HG03039 (cell line): Measurements from ENCODE around the gene SCGB1D4.
"Not testable (repeated sequence)": the region's sequence is repeated elsewhere in the genome, so short reads cannot be mapped to it uniquely, and the experiment has no call there.

ENCODE experiments used
- ATAC-seq: cut with Tn5 transposase; IDR thresholded peaks from one replicate; pipeline ENCODE4 v1.9.1; 2021; ENCODE audit warnings: mild to moderate bottlenecking, moderate library complexity; ENCODE audit not compliant: unreplicated experiment

SCGB1D4 gene, protein sequence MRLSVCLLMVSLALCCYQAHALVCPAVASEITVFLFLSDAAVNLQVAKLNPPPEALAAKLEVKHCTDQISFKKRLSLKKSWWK

DNA sequence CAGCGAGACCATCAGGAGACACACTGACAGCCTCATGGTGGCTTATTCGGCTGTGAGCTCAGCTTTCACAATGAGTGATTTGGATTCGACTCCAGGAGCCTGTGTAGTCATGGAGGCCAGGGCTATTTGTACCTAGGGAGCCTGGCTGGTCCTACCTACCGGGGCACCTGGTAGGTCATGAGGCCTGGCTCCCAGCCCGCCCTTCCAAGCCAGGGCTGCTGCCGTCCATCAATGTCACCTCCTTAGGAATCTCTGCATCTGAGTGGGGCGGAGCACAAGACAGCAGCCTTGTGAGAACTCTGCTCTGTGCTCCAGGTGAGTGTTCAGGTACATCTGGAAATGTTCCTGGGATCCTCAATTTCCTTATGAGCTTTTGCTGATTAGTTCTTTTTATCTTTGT is at the start of gene SCGB1D4:
Gene SCGB1D4 (minus strand): TSS at position 101 of the 400 bp plus-strand sequence. CDS start 65 bp downstream, at position 36.
- ATAC-seq, result no peak

DNA sequence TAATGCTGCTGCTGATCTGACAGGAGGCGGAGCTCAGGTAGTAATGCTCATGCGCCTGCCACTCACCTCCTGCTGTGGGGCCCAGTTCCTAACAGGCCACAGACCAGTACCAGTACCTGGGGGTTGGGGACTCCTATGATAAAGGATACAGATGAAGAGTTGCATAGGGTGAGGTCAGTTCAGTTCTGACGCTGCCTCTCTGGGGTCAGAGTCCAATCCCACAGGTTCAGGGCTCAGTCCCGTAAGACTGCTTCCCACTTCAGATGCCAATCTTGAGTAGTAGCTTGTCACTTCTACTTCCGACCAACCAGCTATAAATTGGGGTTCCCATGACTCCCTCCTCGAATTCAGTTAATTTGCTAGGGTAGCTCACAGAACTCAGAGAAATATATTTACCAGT is 47.0 kb upstream of the SCGB1D4 start:
- no peak for ATAC-seq

DNA sequence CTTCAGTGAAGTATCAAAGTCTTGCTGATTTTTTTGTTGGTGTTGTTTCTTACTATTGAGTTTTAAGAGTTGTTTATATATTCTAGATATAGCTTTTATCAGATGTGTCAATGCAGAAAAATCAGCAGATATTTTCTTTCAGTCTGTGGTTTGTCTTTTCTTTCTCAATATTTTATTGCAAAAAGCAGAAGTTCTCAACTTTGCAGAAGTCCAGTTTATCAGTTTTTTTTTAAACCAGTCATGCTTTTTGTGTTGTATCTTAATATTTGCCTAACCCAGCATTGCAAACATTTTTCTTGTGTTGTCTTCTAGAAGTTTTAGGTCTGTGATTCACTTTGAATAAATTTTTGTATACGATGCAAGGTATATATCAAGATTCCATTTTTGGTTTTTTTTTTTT is 45.3 kb upstream of the SCGB1D4 start:
- no peak for ATAC-seq

DNA sequence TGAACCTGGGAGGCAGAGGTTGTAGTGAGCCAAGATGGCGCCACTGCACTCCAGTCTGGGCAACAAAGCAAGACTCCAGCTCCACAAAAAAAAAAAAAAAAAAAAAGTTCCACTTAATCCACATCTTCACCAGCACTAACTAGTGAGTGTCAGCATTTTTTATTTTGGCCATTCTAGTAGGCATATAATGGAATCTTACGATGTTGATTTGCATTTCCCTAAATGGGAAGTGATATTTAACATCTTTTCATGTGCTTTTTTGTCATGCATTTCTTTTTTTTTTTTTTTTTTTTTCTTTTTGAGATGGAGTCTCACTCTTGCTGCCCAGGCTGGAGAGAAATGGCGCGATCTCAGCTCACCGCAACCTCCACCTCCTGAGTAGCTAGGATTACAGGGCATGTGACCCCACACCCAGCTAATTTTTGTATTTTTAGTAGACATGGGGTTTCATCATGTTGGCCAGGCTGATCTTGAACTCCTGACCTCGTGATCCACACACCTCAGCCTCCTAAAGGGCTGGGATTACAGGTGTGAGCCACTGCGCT is 44.8 kb upstream of the SCGB1D4 start:
- not testable (repeated sequence) for ATAC-seq

DNA sequence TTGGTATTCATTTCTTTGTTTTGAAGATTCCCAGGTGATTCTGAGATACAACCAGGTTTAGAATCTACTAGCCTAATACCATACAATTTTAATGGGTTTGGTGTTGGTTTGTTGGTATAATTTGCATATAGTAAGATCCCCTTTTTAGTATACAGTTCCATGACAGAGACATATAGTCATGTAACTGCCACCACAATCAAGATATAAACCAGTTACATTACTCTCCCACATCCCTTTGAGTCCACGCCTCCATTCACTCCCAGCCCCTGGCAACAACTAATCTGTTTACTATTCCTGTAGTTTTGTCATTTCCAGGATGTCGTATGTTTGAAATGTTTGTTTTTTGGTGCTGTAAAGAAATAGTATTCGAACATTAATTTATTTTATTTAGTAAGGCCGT is 42.7 kb upstream of the SCGB1D4 start:
- ATAC-seq, result no peak

DNA sequence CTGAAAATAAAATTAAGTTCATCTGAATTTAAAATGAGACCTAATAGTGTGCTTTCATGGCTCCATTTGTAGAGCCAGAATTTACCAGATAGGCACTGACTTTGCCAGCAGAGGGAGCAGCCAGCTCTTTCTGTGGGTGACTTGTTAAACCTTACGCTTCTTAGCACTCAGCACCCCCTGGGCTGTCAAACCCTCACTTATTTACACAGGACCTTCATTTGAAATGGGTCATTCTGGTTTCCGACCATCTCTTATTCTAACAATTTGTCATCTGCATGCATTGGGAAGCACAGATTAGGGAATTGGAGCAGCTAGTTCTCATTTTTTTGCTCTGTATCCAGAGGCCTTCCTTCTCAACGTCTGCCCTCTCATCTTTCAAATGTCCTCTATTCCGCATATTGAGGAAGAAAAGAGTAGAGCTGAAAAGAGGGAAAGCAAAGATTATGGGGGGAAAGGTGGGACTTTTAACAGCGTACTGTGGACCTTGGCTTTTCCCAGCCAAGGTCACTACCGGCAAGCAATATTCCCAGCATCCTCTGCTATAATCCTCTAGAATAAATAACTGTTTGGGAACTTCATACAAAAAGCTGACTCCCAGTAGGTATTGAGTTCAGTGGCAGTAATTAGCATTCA is 41.5 kb upstream of the SCGB1D4 start:
- ATAC-seq, result no peak

DNA sequence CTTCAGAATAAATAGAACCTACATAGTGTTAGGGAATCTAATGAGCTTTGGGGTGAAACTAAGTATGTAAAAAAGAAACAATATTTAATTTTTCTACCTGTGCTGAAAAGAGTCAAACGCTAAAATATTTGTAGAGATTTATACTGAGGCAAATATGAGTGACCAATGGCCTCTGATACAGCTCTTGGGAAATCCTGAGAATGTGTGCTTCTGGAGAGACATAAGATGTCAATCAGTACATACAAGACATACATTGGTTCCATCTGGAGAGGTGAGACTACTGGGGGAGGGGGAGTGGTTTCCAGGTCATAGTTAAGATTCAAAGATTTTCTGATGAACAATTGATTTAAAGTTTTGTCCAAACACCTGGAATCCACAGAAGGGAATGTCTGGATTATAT is 39.3 kb upstream of the SCGB1D4 start:
- ATAC-seq, result no peak

DNA sequence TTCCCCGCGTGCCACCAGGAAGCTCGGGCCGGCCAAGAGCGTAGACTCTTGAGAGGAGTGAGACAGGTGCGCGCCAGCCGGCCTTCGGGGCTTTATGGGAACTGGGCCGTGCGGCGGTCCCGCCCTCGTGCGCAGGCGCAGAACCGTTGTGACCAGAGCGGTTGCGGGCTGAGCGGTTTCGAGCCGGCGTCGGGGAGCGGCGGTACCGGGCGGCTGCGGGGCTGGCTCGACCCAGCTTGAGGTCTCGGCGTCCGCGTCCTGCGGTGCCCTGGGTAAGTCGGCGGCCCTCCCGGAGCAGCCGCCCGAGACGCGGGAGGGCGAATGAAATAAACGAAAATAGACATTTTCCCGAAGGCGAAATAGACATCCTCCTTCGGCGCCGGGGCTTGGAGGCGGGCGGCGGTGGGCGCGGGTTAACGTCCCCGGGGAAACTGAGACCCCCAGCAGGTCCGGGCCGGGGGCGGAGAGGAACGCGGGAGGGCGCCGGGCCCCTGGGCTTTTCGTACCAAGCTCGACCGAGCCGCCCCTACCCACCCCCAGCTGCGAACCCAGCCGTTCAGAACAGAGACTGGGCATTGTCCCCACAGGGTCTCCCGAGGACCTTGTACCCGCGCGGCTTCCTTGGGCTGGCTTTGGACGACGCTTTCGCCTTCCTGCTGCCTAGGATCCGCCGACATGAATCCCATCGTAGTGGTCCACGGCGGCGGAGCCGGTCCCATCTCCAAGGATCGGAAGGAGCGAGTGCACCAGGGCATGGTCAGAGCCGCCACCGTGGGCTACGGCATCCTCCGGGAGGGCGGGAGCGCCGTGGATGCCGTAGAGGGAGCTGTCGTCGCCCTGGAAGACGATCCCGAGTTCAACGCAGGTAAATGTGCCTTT is 38.7 kb upstream of the SCGB1D4 start, which contains the start of gene ASRGL1:
Gene ASRGL1 (plus strand): TSS at position 146 of the 879 bp plus-strand sequence. CDS start 530 bp downstream, at position 676.
- ATAC-seq, result peak; percentile 59

DNA sequence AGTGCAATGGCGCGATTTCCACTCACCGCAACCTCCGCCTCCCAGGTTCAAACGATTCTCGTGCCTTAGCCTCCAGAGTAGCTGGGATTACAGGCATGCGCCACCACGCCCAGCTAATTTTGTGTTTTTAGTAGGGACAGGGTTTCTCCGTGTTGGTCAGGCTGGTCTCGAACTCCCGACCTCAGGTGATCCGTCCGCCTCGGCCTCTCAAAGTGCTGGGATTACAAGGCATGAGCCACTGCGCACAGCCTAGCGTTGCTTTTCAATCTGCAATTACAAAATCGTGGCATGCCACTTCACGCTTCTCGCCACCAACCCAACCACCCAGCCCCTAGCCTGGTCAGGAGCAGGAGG is 38.1 kb upstream of the SCGB1D4 start:
- ATAC-seq, result not testable (repeated sequence)

DNA sequence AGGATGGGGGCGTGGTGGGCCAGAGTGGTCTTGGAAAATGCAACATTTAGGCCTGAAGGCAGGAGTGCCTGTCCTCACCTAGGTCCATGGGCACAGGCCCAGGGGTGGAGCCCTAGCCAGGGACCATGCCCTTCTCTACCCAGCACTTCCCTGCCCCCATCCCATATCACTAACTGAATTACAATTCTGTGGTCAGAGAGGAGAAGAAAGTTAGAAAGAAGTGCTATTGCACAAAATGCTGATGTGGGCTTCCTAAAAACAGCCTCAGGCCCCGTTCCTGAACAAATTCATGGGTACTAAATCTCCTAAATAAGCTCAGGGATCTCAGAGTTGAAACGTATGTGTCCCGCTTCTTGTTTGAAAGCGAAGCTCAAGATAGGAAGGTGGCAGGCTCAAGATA is 34.9 kb upstream of the SCGB1D4 start:
- no peak for ATAC-seq

DNA sequence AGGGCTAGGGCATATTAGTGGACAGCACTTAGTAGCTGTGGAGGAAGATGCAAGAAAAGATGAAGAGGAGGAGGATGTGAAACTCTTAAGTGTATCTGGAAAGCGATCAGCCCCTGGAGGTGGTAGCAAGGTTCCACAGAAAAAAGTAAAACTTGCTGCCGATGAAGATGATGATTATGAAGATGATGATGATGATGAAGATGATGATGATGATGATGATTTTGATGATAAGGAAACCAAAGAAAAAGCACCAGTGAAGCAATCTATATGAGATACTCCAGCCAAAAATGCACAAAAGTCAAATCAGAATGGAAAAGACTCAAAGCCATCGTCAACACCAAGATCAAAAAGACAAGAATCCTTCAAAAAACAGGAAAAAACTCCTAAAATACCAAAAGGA is 32.4 kb upstream of the SCGB1D4 start:
- ATAC-seq, result not testable (repeated sequence)

DNA sequence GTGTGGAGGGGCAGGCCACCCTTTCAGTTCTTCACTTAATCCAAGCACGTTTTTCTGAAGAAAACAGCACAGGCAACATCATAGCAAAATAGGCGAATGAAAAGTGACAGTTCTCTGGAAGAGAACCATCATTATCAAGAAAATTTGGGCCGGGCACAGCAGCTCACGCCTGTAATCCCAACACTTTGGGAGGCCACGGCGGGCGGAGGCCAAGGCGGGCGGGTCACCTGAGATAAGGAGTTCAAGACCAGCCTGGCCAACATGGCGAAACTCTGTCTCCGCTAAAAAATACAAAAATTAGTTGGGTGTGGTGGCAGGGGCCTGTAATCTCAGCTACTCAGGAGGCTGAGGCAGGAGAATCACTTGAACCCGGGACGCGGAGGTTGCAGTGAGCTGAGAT is 28.7 kb upstream of the SCGB1D4 start:
- ATAC-seq, result not testable (repeated sequence)

DNA sequence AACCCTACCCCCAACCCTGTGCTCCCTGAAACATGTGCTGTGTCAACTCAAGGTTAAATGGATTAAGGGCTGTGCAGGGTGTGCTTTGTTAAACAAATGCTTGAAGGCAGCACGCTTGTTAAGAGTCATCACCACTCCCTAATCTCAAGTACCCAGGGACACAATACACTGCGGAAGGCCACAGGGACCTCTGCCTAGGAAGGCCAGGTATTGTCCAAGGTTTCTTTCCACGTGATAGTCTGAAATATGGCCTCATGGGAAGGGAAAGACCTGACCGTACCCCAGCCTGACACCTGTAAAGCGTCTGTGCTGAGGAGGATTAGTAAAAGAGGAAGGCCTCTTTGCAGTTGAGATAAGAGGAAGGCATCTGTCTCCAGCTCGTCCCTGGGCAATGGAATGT is 27.8 kb upstream of the SCGB1D4 start:
- ATAC-seq, result not testable (repeated sequence)

DNA sequence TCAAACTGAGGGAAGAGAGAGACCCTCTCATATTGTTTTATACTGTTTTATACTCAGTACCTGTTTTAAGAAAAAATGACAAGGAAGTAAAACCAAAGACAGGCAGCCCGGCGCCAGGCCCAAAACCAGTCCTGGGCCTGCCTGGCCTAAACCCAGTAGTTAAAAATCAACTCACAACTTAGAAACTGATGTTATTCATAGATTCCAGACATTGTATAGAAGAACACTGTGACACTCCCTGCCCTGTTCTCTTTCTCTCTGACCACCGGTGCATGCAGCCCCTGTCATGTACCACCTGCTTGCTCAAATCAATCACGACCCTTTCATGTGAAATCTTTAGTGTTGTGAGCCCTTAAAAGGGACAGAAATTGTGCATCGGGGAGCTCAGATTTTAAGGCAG is 26.9 kb upstream of the SCGB1D4 start:
- ATAC-seq, result not testable (repeated sequence)

DNA sequence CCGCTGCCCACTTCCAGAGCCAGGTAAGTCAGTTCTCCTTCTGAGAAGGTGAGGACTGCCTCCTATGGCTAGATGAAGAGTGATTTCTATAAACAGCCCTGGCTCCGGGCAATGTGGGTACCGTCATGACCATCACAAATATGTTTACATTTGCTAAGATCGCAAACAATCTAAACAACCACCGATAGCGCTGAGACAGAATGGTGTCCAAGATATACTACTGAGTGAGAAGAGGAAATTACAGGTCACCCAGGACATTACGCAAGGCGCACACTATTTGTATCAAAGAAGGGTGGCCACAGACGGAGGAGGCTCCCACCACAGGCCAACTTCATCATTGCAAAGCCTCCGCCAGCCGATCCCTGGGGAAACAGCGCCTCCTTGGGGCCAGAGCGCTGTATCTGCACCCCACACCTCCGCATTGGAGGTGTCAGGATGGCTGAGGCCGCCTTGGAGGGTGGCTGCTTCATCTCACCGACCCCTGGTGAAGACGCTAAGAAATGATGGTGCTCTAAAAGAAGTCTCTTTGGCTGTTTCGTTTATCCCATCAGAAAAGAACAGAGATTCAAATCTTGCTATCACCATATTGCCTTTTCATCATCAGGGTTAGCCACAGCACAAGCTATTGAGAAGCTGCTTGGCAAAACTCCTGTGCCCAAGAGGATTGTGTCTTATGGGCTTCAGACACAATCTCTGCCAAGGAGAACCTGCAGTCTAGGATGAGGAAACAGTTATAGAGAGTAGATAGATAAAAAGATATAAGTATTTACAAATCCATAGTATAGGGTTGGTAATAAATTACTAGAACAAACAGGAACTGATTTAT is 26.1 kb upstream of the SCGB1D4 start:
- no peak for ATAC-seq

DNA sequence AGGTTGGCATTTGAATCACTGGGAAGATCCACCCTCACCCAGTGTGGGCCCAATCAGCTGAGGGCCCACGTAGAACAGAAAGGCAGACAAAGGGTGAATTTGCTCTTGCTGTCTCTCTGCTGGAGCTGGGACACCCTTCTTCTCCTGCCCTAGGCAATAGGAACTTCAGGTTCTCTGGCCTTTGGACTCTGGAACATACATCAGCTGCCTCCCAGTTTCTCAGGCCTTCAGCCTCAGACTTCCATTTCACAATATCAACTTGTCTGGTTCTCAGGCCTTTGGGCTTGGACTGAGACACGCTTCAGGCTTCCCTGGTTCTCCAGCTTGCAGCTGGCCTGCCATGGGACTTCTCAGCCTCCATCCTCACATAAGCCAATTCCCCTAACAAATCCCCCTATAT is 23.6 kb upstream of the SCGB1D4 start:
- ATAC-seq, result no peak

DNA sequence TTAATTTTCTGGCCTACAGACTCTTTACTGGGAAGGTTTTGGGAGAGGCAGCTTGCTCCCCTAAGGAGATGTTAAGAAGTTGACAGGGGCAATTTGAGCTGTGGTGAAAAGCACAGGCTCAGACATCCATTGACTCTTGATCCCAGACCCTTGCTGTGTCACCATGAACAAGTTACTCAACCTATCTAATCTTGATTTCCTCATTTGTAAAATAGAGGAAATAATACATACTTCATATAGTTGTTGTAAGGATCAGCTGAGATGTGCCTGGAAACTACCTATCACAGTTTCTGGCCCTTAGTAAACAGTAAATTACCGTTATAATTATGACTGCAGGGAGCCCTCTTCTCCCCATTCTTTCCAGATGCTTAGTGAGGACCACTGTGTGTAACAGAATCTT is 16.6 kb upstream of the SCGB1D4 start:
- no peak for ATAC-seq

DNA sequence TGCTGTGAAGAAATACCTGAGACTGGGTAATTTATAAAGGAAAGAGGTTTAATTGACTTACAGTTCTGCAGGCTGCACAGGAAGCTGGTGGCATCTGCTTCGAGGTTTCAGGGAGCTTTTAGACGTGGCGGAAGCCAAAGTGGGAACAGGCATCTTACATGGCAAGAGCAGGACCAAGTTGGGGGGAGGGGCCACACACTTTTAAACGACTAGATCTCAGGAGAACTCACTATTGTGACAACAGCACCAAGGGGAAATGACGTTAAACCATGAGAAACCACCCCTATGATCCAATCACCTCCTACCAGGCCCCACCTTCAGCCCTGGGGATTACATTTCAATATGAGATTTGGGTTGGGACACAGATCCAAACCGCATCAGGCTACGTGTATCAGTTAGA is 11.1 kb upstream of the SCGB1D4 start:
- ATAC-seq, result no peak

DNA sequence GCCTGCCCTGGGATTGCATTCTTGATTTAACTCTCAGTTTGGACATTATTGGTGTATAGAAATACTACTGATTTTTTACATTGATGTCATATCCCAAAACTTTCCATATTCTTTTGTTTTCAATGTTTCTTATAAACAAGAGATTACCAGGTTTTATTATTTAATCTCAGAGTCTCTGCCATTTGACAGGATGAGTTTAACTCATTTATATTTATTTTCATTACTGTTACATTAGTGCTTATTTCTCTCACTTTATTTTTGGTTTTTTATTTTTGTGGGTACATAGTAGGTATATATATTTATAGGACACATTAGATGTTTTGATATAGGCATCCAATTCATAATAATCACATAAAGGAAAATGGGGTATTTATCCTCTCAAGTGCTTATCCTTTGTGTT is 9.1 kb upstream of the SCGB1D4 start:
- ATAC-seq, result no peak

DNA sequence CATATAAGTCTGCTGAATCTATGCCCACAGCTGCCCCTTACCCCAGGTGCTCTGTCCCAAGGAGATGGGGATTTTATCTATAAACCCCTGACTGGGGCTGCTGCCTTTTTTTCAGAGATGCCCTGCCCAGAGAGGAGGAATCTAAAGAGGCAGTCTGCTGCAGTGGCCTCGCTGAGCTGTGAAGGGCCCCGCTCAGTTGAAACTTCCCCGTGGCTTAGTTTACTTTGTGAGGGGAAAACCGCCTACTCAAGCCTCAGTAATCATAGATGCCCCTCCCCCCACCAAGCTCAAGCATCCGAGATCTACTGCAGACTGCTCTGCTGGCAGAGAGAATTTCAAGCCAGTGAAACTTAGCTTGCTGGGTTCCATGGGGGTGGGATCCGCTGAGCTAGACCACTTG is 7.4 kb upstream of the SCGB1D4 start:
- ATAC-seq, result no peak

DNA sequence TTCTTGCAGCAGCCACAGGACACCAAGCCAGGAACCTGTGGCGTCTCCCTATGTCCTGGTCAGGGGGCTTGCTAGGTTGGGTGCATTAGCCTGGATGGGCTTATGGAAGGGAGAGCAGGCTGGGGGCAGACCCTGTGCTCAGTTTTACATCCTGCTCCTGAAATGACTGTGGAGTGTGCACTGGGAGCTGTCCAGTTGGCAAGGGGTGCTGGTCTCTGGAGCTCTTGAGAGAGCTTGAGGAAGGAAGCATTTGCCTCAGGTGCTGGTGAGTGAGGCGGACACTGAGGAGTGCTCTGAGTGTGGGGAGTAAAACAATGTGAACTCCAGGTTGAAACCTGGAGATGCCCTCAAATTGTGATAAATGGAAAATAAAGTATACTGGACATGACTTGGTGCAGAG is 3.4 kb downstream of the SCGB1D4 start:
- no peak for ATAC-seq
